CD8-positive, alpha-beta memory T cell (primary cell): ENCODE measurements around the gene KIAA0930. TPM values are rescaled to one million over a fixed set of nuclear protein-coding genes. Genes with fewer than 3 reads are reported as not detected.

ENCODE experiments used
- CTCF ChIA-PET: fragments of 350-600 bp; sonication (Branson Sonifier 250); formaldehyde crosslinking; loops from one replicate; lab custom pipeline; 2021; ENCODE audit warnings: antibody characterized with exemption; lab: Charles Lee
- POLR2A ChIA-PET: fragments of 350-600 bp; sonication (Branson Sonifier 250); formaldehyde crosslinking; loops from one replicate; lab custom pipeline; 2021; ENCODE audit warnings: antibody characterized with exemption; lab: Charles Lee
- DNase-seq, 5 donors: peaks; one replicate each; pipeline versions ENCODE4 v3.0.0 to v3.0.0-alpha.2; 2020 to 2022; ENCODE audit warnings: mixed read lengths in 1 of 5
- H3K27ac ChIP-seq: one replicate; pipeline ENCODE4 v1.7.0; 2013; ENCODE audit warnings: low read depth, mild to moderate bottlenecking, low read length, moderate library complexity
- H3K27me3 ChIP-seq: 2 replicates; pipeline ENCODE4 v1.7.0; 2013; ENCODE audit warnings: low read length, mild to moderate bottlenecking; ENCODE audit not compliant: insufficient read depth, poor library complexity, severe bottlenecking
- H3K36me3 ChIP-seq: 2 replicates; pipeline ENCODE4 v1.7.0; 2013; ENCODE audit warnings: mild to moderate bottlenecking, low read length, moderate library complexity; ENCODE audit not compliant: insufficient read depth
- H3K4me1 ChIP-seq: 2 replicates; pipeline ENCODE4 v1.7.0; 2013; ENCODE audit warnings: mild to moderate bottlenecking, low read length, moderate library complexity; ENCODE audit not compliant: insufficient read depth
- H3K4me3 ChIP-seq: 2 replicates; pipeline ENCODE4 v1.7.0; 2013; ENCODE audit warnings: mild to moderate bottlenecking, low read length
- H3K9me3 ChIP-seq: 2 replicates; pipeline ENCODE4 v1.7.0; 2013; ENCODE audit warnings: mild to moderate bottlenecking, low read length
- H3K27ac Mint-ChIP-seq, 8 donors: one replicate each; pipeline ENCODE4 v1.8.0; 2020 to 2021; ENCODE audit warnings: mixed read lengths in 8 of 8, mild to moderate bottlenecking in 6 of 8, inconsistent platforms in 3 of 8, moderate library complexity in 3 of 8
- H3K27me3 Mint-ChIP-seq, 2 donors: one replicate each; pipeline ENCODE4 v1.8.0; 2020 to 2021; ENCODE audit warnings: mixed read lengths in 2 of 2, mild to moderate bottlenecking in 1 of 2, moderate library complexity in 1 of 2
- H3K36me3 Mint-ChIP-seq, 3 donors: one replicate each; pipeline ENCODE4 v1.8.0; 2020 to 2021; ENCODE audit warnings: mixed read lengths in 3 of 3, inconsistent platforms in 1 of 3, mild to moderate bottlenecking in 1 of 3
- H3K4me1 Mint-ChIP-seq, 3 donors: one replicate each; pipeline ENCODE4 v1.8.0; 2020 to 2021; ENCODE audit warnings: mixed read lengths in 3 of 3, inconsistent platforms in 1 of 3, mild to moderate bottlenecking in 1 of 3
- H3K4me3 Mint-ChIP-seq, 7 donors: one replicate each; pipeline ENCODE4 v1.8.0; 2020 to 2021; ENCODE audit warnings: mixed read lengths in 7 of 7, mild to moderate bottlenecking in 6 of 7, moderate library complexity in 4 of 7, inconsistent platforms in 2 of 7
- H3K9me3 Mint-ChIP-seq, 5 donors: one replicate each; pipeline ENCODE4 v1.8.0; 2020 to 2022; ENCODE audit warnings: mixed read lengths in 5 of 5, mild to moderate bottlenecking in 3 of 5, moderate library complexity in 2 of 5, inconsistent platforms in 1 of 5
- polyA plus RNA-seq: library from polyadenylated mRNA; unstranded; fragments of 300-500 nt; fragmentation: Illumina TruSeq; gene quantifications from one replicate; pipeline ENCODE4 v1.2.3, GENCODE V29; 2021
- total RNA-seq, 2 experiments: library from RNA; stranded (reverse); gene quantifications; one replicate each; pipeline ENCODE4 v1.2.3, GENCODE V29; 2021

The KIAA0930 gene
- total and polyA plus RNA-seq, 3 experiments from 2014 or later, result 2.7 to 39.5 (median 32.3) TPM

DNA sequence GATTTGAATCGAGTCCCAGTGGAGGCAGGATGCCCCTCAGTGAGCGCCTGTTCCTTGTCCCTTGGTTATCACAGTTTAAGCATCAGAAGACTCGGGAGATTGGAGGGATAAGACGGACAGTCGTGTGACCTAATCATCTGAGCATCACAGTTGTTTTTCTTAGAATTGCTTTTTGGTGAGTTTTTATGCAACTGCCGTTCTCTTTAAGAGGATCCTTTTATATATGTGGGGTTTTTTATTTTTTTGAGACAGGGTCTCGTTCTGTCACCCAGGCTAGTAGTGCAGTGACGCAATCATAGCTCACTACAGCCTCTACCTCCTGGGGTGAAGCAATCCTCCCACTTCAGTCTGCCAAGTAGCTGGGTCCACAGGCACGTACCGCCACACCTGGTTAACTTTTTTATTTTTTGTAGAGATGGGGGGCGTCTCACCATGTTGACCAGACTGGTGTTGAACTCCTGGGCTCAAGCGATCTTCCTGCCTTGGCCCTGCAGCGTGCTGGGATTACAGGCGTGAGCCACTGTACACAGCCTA, 60.5 kb downstream of the KIAA0930 start:
- Mint-ChIP-seq H3K36me3 (peaks cover 0 to 95% (median 12%) of the 10 kb centered on the region in 3 donors), H3K4me3 (peak overlapping the region in 1 of 7 donors; percentile 41), H3K27ac (peak overlapping the region; percentile 16 to 94 (median 80)), H3K4me1 (peaks cover 36 to 58% (median 44%) of the 10 kb centered on the region in 3 donors), H3K27me3 (no peaks in the 10 kb centered on the region), H3K9me3 (no peaks in the 10 kb centered on the region)
- ChIA-PET POLR2A (no interaction called here), CTCF (no interaction called here)
- DNase-seq, result no peak
- Histone ChIP-seq H3K36me3 (peaks cover 57% of the 10 kb centered on the region), H3K4me3 (no peak overlapping the region), H3K27ac (no peak overlapping the region), H3K4me1 (peaks cover 39% of the 10 kb centered on the region), H3K27me3 (no peaks in the 10 kb centered on the region), H3K9me3 (no peaks in the 10 kb centered on the region)

- Histone ChIP-seq H3K36me3 (peaks cover 52% of the 10 kb centered on the region), H3K27me3 (no peaks in the 10 kb centered on the region), H3K4me3 (no peak overlapping the region), H3K9me3 (no peaks in the 10 kb centered on the region), H3K27ac (no peak overlapping the region), H3K4me1 (peaks cover 46% of the 10 kb centered on the region)
- ChIA-PET CTCF (interaction anchor here (1.3 kb wide), 1 partner anchor 16 kb away, joined by 5 read pairs; the partner anchor contains the start of gene NUP50), POLR2A (interaction anchor here (0.6 kb wide), 1 partner anchor 73 kb away, joined by 4 read pairs; no protein-coding TSS in a partner anchor)
- Mint-ChIP-seq H3K27ac (peak overlapping the region; percentile 74 to 94 (median 88)), H3K9me3 (no peaks in the 10 kb centered on the region), H3K4me3 (peak overlapping the region in 2 of 7 donors; percentile 21 to 71), H3K4me1 (peaks cover 43 to 66% (median 52%) of the 10 kb centered on the region in 3 donors), H3K27me3 (no peaks in the 10 kb centered on the region), H3K36me3 (peaks cover 0 to 95% (median 15%) of the 10 kb centered on the region in 3 donors)
- peak in 3 of 5 donors; percentile 31 to 68 (median 37) for DNase-seq
These were observed 61.2 kb downstream of the KIAA0930 start for GRCh38 chr22:45179276-45180049.

- Mint-ChIP-seq H3K36me3 (peaks cover 14 to 93% (median 26%) of the 10 kb centered on the region in 3 donors), H3K9me3 (no peaks in the 10 kb centered on the region), H3K27ac (peak overlapping the region in 7 of 8 donors; percentile 76 to 98 (median 91)), H3K27me3 (no peaks in the 10 kb centered on the region), H3K4me1 (peaks cover 66 to 84% (median 80%) of the 10 kb centered on the region in 3 donors), H3K4me3 (peak overlapping the region; percentile 2 to 68 (median 47))
- Histone ChIP-seq H3K4me3 (peak overlapping the region; percentile 9), H3K9me3 (no peaks in the 10 kb centered on the region), H3K27me3 (no peaks in the 10 kb centered on the region), H3K36me3 (peaks cover 47% of the 10 kb centered on the region), H3K27ac (peak overlapping the region; percentile 3), H3K4me1 (peaks cover 74% of the 10 kb centered on the region)
- CTCF ChIA-PET, result interaction anchor here (1.7 kb wide), 1 partner anchor 9 kb away, joined by 5 read pairs; the partner anchor contains the start of gene NUP50
- POLR2A ChIA-PET, result interaction anchor here (0.6 to 1.6 kb wide), 4 partner anchors 9 to 976 kb away, joined by 3 to 12 read pairs (median 5); partner anchors contain the start of gene NUP50
- peak in 2 of 5 donors; percentile 49 to 73 for DNase-seq
These were observed 67.7 kb downstream of the KIAA0930 start for GRCh38 chr22:45172881-45173585.

- no peak overlapping the region for H3K27ac ChIP-seq
- H3K4me3 Mint-ChIP-seq, result no peak overlapping the region
- H3K36me3 Mint-ChIP-seq, result peaks cover 14 to 88% (median 26%) of the 10 kb centered on the region in 3 donors
These were observed 68.9 kb downstream of the KIAA0930 start for GRCh38 chr22:45171830-45172229.

DNA sequence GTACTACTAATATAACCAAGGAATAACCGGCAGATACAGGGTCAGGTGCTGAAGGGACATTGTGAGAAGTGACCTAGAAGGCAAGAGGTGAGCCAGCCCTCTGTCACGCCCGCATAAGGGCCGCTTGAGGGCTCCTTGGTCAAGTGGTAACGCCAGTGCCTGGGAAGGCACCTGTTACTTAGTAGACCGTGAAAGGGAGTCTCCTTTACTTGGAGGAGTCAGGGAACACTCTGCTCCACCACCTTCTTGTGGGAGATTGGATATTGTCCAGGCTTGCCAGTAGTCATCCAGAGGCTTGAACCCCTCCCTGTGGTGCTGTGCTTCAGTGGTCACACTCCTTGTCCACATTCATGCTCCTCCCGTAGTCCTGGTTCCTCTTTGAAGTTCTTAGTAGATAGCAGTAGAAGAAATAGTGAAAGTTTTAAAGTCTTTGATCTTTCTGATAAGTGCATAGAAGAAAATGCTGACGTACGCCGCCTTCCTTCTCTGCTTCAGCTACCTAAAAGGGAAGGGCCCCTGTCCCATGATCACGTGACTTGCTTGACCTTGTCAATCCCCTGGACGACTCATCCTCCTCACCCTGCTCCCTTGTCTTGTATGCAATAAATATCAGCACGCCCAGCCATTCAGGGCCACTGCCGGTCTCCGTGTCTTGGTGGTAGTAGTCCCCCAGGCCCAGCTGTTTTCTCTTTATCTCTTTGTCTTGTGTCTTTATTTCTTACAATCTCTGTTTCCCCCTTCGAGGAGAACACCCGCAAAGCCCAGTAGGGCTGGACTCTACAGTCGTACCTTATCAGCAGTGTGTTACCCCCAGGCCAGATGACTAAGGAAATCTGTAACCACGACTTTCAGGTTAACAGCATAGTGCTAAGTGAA, 70.9 kb downstream of the KIAA0930 start:
- Mint-ChIP-seq H3K27me3 (no peaks in the 10 kb centered on the region), H3K27ac (peak overlapping the region; percentile 29 to 93 (median 74)), H3K36me3 (peaks cover 14 to 77% (median 24%) of the 10 kb centered on the region in 3 donors), H3K4me1 (peaks cover 68 to 88% (median 86%) of the 10 kb centered on the region in 3 donors), H3K9me3 (no peaks in the 10 kb centered on the region), H3K4me3 (peak overlapping the region in 6 of 7 donors; percentile 13 to 51 (median 42))
- CTCF ChIA-PET, result no interaction called here
- POLR2A ChIA-PET, result no interaction called here
- Histone ChIP-seq H3K9me3 (no peaks in the 10 kb centered on the region), H3K4me1 (peaks cover 74% of the 10 kb centered on the region), H3K4me3 (no peak overlapping the region), H3K27ac (peak overlapping the region; percentile 5), H3K27me3 (no peaks in the 10 kb centered on the region), H3K36me3 (peaks cover 35% of the 10 kb centered on the region)
- peak in 1 of 5 donors; percentile 19 for DNase-seq

More at GRCh38 chr22:45171830-45172229, 68.9 kb downstream of the KIAA0930 start:
- DNase-seq, result no peak
- no peaks in the 10 kb centered on the region for H3K27me3 ChIP-seq
- peaks cover 79% of the 10 kb centered on the region for H3K4me1 ChIP-seq
- CTCF ChIA-PET, result no interaction called here
- H3K4me3 ChIP-seq, result no peak overlapping the region
- Mint-ChIP-seq H3K9me3 (no peaks in the 10 kb centered on the region), H3K4me1 (peaks cover 68 to 86% (median 81%) of the 10 kb centered on the region in 3 donors), H3K27me3 (no peaks in the 10 kb centered on the region), H3K27ac (peak overlapping the region; percentile 29 to 91 (median 86))
- peaks cover 47% of the 10 kb centered on the region for H3K36me3 ChIP-seq
- POLR2A ChIA-PET, result no interaction called here
- no peaks in the 10 kb centered on the region for H3K9me3 ChIP-seq

DNA sequence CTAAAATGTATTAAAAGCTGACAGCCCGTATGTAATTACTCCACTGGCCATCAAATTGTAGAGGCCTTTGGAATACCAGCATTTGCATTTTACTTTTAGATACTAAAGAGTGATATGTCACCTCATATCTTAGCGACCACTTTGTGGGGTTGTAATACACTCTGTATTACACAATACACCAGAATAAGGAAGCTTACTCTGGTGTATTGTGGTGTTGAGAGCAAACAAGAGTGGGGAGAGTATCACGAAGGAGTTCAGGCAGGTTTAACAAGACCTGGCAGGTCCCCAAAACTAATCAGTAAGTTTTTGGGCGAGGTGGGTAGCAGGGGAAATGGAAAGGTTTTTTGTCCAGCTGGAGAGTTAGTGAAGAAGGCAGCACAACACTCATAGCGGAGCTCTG, 73.8 kb downstream of the KIAA0930 start:
- CTCF ChIA-PET, result no interaction called here
- H3K9me3 ChIP-seq, result no peaks in the 10 kb centered on the region
- H3K4me3 Mint-ChIP-seq, result peak overlapping the region in 1 of 7 donors; percentile 58
- H3K27ac Mint-ChIP-seq, result peak overlapping the region in 5 of 8 donors; percentile 25 to 89 (median 42)
- H3K4me1 ChIP-seq, result peaks cover 59% of the 10 kb centered on the region
- H3K36me3 Mint-ChIP-seq, result peaks cover 9 to 58% (median 21%) of the 10 kb centered on the region in 3 donors
- no peak overlapping the region for H3K27ac ChIP-seq
- H3K27me3 ChIP-seq, result no peaks in the 10 kb centered on the region
- no peaks in the 10 kb centered on the region for H3K9me3 Mint-ChIP-seq
- POLR2A ChIA-PET, result no interaction called here
- peaks cover 55 to 75% (median 70%) of the 10 kb centered on the region in 3 donors for H3K4me1 Mint-ChIP-seq
- DNase-seq, result no peak
- no peak overlapping the region for H3K4me3 ChIP-seq
- peaks cover 31% of the 10 kb centered on the region for H3K36me3 ChIP-seq
- peaks cover 0 to 1% of the 10 kb centered on the region in 2 donors for H3K27me3 Mint-ChIP-seq
